ENCODE data around the gene FGF12. TPM values are rescaled to one million over a fixed set of nuclear protein-coding genes. Genes with fewer than 3 reads are reported as not detected.

FGF12 gene
- total RNA-seq, 1 donor from 2014 or later: 3.2 TPM

DNA sequence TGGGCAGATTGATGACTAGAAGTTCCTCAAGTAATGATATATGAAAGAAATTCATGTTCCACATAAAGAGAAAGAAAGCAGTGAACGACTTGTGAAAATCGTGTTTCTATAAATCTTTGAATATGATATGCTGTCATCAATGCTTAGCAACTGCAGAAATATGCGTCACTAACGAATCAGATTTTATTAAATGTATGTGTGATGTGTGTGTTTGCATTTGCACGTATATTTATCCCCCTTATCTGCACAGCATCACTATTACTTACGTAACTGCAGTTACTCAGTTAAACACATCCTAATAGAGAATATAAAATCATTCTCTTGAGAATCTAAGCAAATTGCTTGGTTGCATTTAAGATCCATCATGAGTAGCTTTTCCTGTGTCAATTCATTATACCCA lies 468.6 kb downstream of the FGF12 start:
- Histone ChIP-seq H3K4me3 (no peak overlapping the region), H3K4me1 (no peaks in the 10 kb centered on the region), H3K36me3 (no peaks in the 10 kb centered on the region), H3K9me3 (no peaks in the 10 kb centered on the region), H3K27me3 (no peaks in the 10 kb centered on the region), H3K27ac (no peak overlapping the region)
- DNase-seq (no peak), ATAC-seq (no peak)
- TF ChIP-seq, protein P1, sequence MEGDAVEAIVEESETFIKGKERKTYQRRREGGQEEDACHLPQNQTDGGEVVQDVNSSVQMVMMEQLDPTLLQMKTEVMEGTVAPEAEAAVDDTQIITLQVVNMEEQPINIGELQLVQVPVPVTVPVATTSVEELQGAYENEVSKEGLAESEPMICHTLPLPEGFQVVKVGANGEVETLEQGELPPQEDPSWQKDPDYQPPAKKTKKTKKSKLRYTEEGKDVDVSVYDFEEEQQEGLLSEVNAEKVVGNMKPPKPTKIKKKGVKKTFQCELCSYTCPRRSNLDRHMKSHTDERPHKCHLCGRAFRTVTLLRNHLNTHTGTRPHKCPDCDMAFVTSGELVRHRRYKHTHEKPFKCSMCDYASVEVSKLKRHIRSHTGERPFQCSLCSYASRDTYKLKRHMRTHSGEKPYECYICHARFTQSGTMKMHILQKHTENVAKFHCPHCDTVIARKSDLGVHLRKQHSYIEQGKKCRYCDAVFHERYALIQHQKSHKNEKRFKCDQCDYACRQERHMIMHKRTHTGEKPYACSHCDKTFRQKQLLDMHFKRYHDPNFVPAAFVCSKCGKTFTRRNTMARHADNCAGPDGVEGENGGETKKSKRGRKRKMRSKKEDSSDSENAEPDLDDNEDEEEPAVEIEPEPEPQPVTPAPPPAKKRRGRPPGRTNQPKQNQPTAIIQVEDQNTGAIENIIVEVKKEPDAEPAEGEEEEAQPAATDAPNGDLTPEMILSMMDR (IDR thresholded peaks at IDR 0.05): no peak
- intact Hi-C loops (cut with DNase I): no loop called here

DNA sequence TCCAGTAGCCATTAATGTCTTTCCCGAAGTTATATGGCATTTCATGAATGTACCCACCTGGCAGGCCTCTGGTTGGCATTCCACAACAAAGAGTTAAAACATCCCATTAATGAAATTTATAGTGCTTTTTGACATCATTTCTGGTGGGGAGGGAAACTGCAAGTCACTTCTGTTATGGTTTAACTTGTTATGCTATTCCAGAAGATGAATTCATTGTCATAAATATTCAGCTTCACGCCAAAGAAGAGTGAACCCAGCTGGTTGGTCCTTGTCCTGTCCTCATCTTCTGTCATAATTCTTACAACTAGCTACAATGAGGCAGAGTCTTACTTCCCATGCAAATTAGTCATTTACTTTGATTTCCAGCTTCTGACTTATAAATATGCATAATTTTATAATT lies 471.5 kb downstream of the FGF12 start:
- Histone ChIP-seq H3K27me3 (no peaks in the 10 kb centered on the region), H3K27ac (no peak overlapping the region), H3K4me1 (no peaks in the 10 kb centered on the region), H3K9me3 (no peaks in the 10 kb centered on the region), H3K36me3 (no peaks in the 10 kb centered on the region), H3K4me3 (no peak overlapping the region)
- intact Hi-C loops (cut with DNase I): no loop called here
- TF ChIP-seq, protein P1 (IDR thresholded peaks at IDR 0.05): no peak
- ATAC-seq: no peak
- DNase-seq: no peak

DNA sequence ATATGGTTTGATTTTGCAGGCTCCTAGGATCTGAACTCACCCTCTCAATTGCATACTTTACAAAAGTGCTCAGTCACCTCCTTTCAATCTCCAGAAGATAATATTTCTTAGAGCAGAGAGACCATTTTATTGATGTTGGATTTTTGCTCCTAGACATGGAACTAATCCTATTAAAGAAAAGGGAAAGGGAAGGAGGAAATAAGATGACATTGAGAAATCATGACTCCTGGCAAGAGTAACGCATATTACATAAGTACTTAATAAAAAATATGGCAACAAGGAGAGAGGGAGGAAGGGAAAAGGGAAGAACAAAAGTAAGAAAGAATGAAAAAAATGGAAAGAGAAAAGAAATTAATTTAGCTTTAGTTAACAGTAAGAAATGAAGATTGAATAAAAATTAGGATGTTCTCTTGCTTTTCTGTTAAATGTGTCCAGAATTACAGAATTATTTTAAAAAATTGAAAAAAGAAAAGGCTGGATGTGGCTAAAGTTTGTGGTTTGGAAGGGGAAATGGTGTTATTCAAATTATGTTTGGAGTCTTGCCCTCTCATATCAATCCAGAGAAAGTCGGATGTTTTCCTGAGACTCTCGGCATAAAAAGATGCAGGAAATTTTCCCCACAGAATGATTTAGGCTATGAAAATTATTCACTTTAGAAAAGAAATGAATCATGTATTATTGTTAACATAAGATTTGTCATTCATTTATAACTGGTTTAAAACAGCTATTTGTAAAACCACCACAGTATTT lies 474.0 kb downstream of the FGF12 start:
- Histone ChIP-seq H3K4me3 (no peak overlapping the region), H3K27ac (no peak overlapping the region), H3K36me3 (no peaks in the 10 kb centered on the region), H3K4me1 (no peaks in the 10 kb centered on the region), H3K9me3 (no peaks in the 10 kb centered on the region), H3K27me3 (no peaks in the 10 kb centered on the region)
- ATAC-seq: no peak
- TF ChIP-seq, protein P1 (IDR thresholded peaks at IDR 0.05): no peak
- no peak for DNase-seq
- intact Hi-C loops (cut with DNase I): no loop called here

DNA sequence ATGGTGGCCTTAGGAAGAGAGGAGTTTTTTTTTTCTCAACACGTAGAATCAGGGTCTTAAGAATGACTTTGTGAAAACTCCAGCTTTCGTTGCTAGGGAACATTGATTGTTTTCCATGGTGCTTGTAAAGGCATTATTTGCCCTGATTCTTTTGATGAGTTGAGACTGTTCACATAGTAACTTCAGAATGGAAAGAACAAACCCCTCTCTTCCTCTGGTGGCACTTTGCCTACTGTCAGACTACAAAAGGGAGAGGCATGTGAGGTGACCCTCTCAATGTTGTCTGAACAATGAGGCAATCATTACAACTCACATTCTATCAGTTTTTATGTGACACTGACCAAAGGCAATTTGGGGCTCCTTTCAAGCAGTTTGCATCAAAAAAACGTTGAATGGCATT lies 477.8 kb downstream of the FGF12 start:
- Histone ChIP-seq H3K36me3 (no peaks in the 10 kb centered on the region), H3K4me1 (no peaks in the 10 kb centered on the region), H3K27ac (no peak overlapping the region), H3K4me3 (no peak overlapping the region), H3K27me3 (no peaks in the 10 kb centered on the region), H3K9me3 (no peaks in the 10 kb centered on the region)
- ATAC-seq (no peak), DNase-seq (no peak)
- intact Hi-C loops (cut with DNase I): no loop called here
- TF ChIP-seq, protein P1 (IDR thresholded peaks at IDR 0.05): no peak

DNA sequence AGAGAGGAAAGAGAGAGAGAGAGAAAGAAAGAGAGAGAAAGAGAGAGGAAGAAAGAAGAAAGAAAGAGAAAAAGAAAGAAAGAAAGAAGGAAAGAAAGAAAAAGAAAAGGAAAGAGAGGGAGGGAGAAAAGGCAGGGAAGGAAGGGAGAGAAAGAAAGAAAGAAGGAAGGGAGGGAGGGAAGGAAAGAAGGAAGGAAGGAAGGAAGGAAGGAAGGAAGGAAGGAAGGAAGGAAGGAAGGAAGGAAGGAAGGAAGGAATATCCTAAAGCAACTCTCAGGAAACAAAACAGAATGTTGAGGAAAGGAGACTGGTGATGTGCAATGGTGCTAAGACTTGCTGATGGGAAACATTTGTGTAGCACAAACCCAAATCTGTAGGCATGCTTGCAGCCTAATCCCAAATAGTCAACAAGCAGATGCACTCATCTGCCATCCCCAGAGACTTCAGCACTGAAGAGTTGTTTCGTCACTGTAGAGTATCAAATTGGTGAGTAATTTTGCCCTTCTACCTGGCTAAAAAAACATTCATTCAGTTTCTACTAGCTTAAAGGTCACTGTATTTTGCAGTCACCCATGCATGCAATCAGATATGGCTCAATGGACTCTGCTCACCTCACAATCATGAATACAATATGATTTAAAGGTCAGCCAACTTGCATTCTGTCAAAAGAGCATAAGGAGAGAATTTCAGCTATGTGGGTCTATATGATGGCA lies 480.3 kb downstream of the FGF12 start:
- intact Hi-C loops (cut with DNase I): no loop called here
- Histone ChIP-seq H3K27me3 (no peaks in the 10 kb centered on the region), H3K36me3 (no peaks in the 10 kb centered on the region), H3K27ac (no peak overlapping the region), H3K4me3 (no peak overlapping the region), H3K4me1 (no peaks in the 10 kb centered on the region), H3K9me3 (no peaks in the 10 kb centered on the region)
- no peak for ATAC-seq
- TF ChIP-seq, protein P1 (IDR thresholded peaks at IDR 0.05): no peak
- DNase-seq: no peak
